OCI-LY7 (cell line): ENCODE measurements around the gene ZBTB21.

Source experiments
- CTCF ChIP-seq: fragments of 200-600 bp; sonication (generic); conservative IDR thresholded peaks from 2 replicates; pipeline ENCODE4 v1.5.1; 2014; ENCODE audit warnings: mild to moderate bottlenecking, antibody characterized with exemption, low read length, moderate library complexity, mixed read lengths
- EZH2phosphoT487 ChIP-seq: fragments of 200-600 bp; sonication (generic); IDR thresholded peaks from 2 replicates; pipeline ENCODE4 v1.6.1; 2018; ENCODE audit warnings: low read depth, borderline replicate concordance, mild to moderate bottlenecking, mixed run types, antibody characterized with exemption, low read length, moderate library complexity, mixed read lengths

- no peak for TF ChIP-seq CTCF
- no peak for TF ChIP-seq EZH2phosphoT487
Measured at GRCh38 chr21:41993744-41994143, 16.4 kb downstream of the ZBTB21 start.
